ENCODE measurements around the gene C2orf68. TPM values are rescaled to one million over a fixed set of nuclear protein-coding genes. Genes with fewer than 3 reads are reported as not detected.
A peak's percentile ranks its signal among the peaks of the same experiment; 100 is the strongest.

Gene C2orf68
- total and polyA plus RNA-seq, 9 of the 15 experiments (the other 6 are each of a cell fraction or from before 2014, with no cell fraction given), result 22.1 to 50.0 (median 31.8) TPM

- no peaks in the 10 kb centered on the region for H3K4me1 ChIP-seq (replicated peaks in 1 of 2; ENCODE audit: control insufficient read depth in 2 of 2, insufficient read depth in 2 of 2, low read length in 2 of 2)
- no peak overlapping the region for H2AFZ ChIP-seq (ENCODE audit: low read depth, low read length)
- peaks cover 82% of the 10 kb centered on the region for H3K36me3 ChIP-seq (ENCODE audit: control insufficient read depth, insufficient read depth, low read length)
- ATAC-seq (no peak), FAIRE-seq (no peak), DNase-seq (ENCODE audit: extremely low read depth in 1 of 4, low spot score in 3 of 4) (no peak)
- no peaks in the 10 kb centered on the region for H3K27me3 ChIP-seq (ENCODE audit: control insufficient read depth in 2 of 2, insufficient read depth in 2 of 2, low read length in 2 of 2)
- H3K9ac ChIP-seq (ENCODE audit: insufficient read depth in 1 of 2, low read depth in 2 of 2, low read length in 2 of 2), result no peak overlapping the region
- H3K27ac ChIP-seq (ENCODE audit: extremely low read depth, low read depth, low read length), result no peak overlapping the region
- TF ChIP-seq NFYB (IDR thresholded peaks at IDR 0.05; ENCODE audit: extremely low read depth, insufficient read length) (no peak), ZNF77 (CRISPR knock-in tag; IDR thresholded peaks at IDR 0.05) (no peak), ZNF121 (CRISPR knock-in tag; conservative IDR thresholded peaks at IDR 0.05) (peak; percentile 72)
- intact Hi-C loops (cut with micrococcal nuclease) (no loop called here), in situ Hi-C loops (cut with MboI) (no loop called here)
- 94% methylated on average over 4 of the region's 4 CpGs for whole genome bisulfite sequencing (ENCODE audit: insufficient coverage, low coverage, missing lambda C conversion rate)
- no peaks in the 10 kb centered on the region for H3K9me3 ChIP-seq (replicated peaks; ENCODE audit: control insufficient read depth, insufficient read depth, low read depth, low read length)
- BruUV-seq (replicated peaks), result no TSS peak
- CTCF ChIA-PET (ENCODE audit: low intra/inter-chr PET ratio), result no interaction called here
- H3K4me2 ChIP-seq (ENCODE audit: insufficient read depth, low read length), result no peak overlapping the region
- no peaks in the 10 kb centered on the region for H3K9me1 ChIP-seq (ENCODE audit: control insufficient read depth, insufficient read depth, low read length)
- POLR2A ChIA-PET, result interaction anchor here (2.0 to 2.8 kb wide), 2 partner anchors 8 to 20 kb away, joined by 5 to 17 read pairs; no protein-coding TSS in a partner anchor
- H3K79me2 ChIP-seq (ENCODE audit: control insufficient read depth, insufficient read depth, low read length), result no peaks in the 10 kb centered on the region
- 0 out of 2 replicates have a peak, but pooled peaks cover 3% of the 10 kb centered on the region for H4K20me1 ChIP-seq (replicated peaks; ENCODE audit: control insufficient read depth, insufficient read depth, low read length)
- no peak overlapping the region for H3K4me3 ChIP-seq
Measured at GRCh38 chr2:85650456-85650855, 38.6 kb upstream of the C2orf68 start.

GRCh38 chr2:85649201-85650190, 37.6 kb upstream of the C2orf68 start:
- ATAC-seq (no peak), FAIRE-seq (no peak), DNase-seq (ENCODE audit: extremely low read depth in 1 of 4, low spot score in 3 of 4) (no peak)
- ChIA-PET POLR2A (interaction anchor here (0.6 to 2.8 kb wide), 7 partner anchors 9 to 400 kb away, joined by 3 to 17 read pairs (median 3); partner anchors contain the start of genes MAT2A and VAMP8), CTCF (ENCODE audit: low intra/inter-chr PET ratio) (interaction anchor here (0.7 kb wide), 1 partner anchor 10 kb away, joined by 3 read pairs; no protein-coding TSS in a partner anchor)
- in situ Hi-C loops (cut with MboI), result no loop called here
- Histone ChIP-seq H3K27ac (ENCODE audit: extremely low read depth, low read depth, low read length) (no peak overlapping the region), H3K36me3 (ENCODE audit: control insufficient read depth, insufficient read depth, low read length) (peaks cover 92% of the 10 kb centered on the region), H3K4me3 (no peak overlapping the region), H3K9ac (ENCODE audit: insufficient read depth in 1 of 2, low read depth in 2 of 2, low read length in 2 of 2) (no peak overlapping the region), H3K9me3 (replicated peaks; ENCODE audit: control insufficient read depth, insufficient read depth, low read depth, low read length) (no peaks in the 10 kb centered on the region), H4K20me1 (replicated peaks; ENCODE audit: control insufficient read depth, insufficient read depth, low read length) (0 out of 2 replicates have a peak, but pooled peaks cover 3% of the 10 kb centered on the region), H3K9me1 (ENCODE audit: control insufficient read depth, insufficient read depth, low read length) (no peaks in the 10 kb centered on the region), H3K4me1 (replicated peaks in 1 of 2; ENCODE audit: control insufficient read depth in 2 of 2, insufficient read depth in 2 of 2, low read length in 2 of 2) (no peaks in the 10 kb centered on the region), H3K79me2 (ENCODE audit: control insufficient read depth, insufficient read depth, low read length) (no peaks in the 10 kb centered on the region), H3K4me2 (ENCODE audit: insufficient read depth, low read length) (no peak overlapping the region), H2AFZ (ENCODE audit: low read depth, low read length) (no peak overlapping the region), H3K27me3 (ENCODE audit: control insufficient read depth in 2 of 2, insufficient read depth in 2 of 2, low read length in 2 of 2) (no peaks in the 10 kb centered on the region)
- WGBS (ENCODE audit: insufficient coverage, low coverage, missing lambda C conversion rate), result 88% methylated on average over 9 of the region's 9 CpGs
- intact Hi-C loops (cut with micrococcal nuclease), result no loop called here
- BruUV-seq (replicated peaks), result no TSS peak
- TF ChIP-seq RBM14 (IDR thresholded peaks at IDR 0.05; ENCODE audit: borderline replicate concordance, insufficient read depth, low read depth, low read length) (no peak), SRF (CRISPR knock-in tag; IDR thresholded peaks at IDR 0.05) (no peak), MEF2A (IDR thresholded peaks at IDR 0.05; ENCODE audit: control insufficient read depth, low read depth, low read length) (no peak), KLF10 (CRISPR knock-in tag; IDR thresholded peaks at IDR 0.05) (no peak), ZNF3 (CRISPR knock-in tag; IDR thresholded peaks at IDR 0.05) (no peak), TCF7 (IDR thresholded peaks at IDR 0.05; ENCODE audit: borderline replicate concordance) (no peak), GATAD2A (IDR thresholded peaks at IDR 0.05) (no peak), RUNX1 (IDR thresholded peaks at IDR 0.05; ENCODE audit: low read depth) (no peak)
